Astrocyte (in vitro differentiated cells and primary cell): ENCODE results near the gene IP6K3.

Experiments used
- EZH2 ChIP-seq: IDR thresholded peaks from 2 replicates; pipeline ENCODE4 v1.6.1; 2012; ENCODE audit warnings: mild to moderate bottlenecking, low read length, inconsistent platforms; ENCODE audit not compliant: insufficient read depth
- TF ChIP-seq, protein P1 (sequence below): IDR thresholded peaks from 2 replicates; pipeline ENCODE4 v1.5.1; 2011; ENCODE audit warnings: low read depth, mild to moderate bottlenecking, inconsistent platforms, low read length, moderate library complexity; ENCODE audit not compliant: insufficient read depth

DNA sequence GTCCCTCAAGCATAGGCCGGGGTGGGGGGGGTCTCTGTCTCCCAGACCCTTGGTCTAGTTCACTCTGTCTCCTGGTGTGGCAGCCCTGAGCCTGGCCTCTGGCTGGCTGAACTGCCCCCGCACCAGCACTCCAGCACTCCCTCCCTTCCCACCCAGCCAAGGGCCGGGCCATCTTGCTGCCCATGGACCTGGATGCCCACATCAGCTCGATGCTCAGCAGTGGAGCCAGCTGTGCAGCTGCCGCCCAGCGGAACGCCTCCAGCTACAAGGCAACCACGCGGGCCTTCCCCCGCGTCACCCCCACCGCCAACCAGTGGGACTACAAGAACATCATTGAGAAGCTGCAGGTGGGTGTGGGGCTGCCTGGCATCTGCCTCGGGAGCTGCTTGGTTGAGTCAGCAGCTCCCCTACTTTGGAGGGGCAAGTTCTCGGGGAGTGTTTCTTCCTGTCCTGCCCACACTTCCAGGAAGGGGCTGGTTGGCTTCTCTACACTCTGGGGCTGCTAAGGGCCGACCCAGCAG lies 63.6 kb downstream of the IP6K3 start:
- TF ChIP-seq, protein P1, sequence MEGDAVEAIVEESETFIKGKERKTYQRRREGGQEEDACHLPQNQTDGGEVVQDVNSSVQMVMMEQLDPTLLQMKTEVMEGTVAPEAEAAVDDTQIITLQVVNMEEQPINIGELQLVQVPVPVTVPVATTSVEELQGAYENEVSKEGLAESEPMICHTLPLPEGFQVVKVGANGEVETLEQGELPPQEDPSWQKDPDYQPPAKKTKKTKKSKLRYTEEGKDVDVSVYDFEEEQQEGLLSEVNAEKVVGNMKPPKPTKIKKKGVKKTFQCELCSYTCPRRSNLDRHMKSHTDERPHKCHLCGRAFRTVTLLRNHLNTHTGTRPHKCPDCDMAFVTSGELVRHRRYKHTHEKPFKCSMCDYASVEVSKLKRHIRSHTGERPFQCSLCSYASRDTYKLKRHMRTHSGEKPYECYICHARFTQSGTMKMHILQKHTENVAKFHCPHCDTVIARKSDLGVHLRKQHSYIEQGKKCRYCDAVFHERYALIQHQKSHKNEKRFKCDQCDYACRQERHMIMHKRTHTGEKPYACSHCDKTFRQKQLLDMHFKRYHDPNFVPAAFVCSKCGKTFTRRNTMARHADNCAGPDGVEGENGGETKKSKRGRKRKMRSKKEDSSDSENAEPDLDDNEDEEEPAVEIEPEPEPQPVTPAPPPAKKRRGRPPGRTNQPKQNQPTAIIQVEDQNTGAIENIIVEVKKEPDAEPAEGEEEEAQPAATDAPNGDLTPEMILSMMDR = no peak
- no peak for TF ChIP-seq EZH2
